Measurements from ENCODE around the gene BACH2. TPM values are rescaled to one million over a fixed set of nuclear protein-coding genes. Genes with fewer than 3 reads are reported as not detected.

BACH2 gene
- total and polyA plus RNA-seq, 9 of the 15 experiments (the other 6 are each of a cell fraction or from before 2014, with no cell fraction given): 0.06 to 3.1 (median 0.59) TPM

DNA sequence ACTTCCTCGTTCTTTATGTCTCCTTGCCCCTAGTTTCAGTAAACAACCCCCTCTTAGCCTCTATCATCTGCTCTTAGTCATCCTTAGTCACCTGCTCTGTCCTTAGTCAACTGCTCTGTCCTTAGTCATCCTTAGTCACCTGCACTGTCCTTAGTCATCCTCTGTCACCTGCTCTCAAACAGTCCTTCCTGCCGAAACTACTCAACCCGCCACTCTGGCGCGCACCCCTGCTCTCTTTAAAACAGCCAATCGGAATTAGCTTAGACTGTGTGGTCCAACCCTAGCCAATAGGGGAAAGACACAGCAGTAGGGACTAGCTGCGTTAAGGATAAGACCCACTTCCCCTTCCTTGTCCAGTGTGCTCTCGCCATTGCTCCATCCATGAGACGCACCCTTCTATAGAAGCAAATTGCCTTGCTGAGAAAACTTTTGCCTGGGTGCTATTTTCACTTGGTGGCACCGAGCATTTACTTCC, 73.9 kb downstream of the BACH2 start (continued):
- TF ChIP-seq, protein P1, sequence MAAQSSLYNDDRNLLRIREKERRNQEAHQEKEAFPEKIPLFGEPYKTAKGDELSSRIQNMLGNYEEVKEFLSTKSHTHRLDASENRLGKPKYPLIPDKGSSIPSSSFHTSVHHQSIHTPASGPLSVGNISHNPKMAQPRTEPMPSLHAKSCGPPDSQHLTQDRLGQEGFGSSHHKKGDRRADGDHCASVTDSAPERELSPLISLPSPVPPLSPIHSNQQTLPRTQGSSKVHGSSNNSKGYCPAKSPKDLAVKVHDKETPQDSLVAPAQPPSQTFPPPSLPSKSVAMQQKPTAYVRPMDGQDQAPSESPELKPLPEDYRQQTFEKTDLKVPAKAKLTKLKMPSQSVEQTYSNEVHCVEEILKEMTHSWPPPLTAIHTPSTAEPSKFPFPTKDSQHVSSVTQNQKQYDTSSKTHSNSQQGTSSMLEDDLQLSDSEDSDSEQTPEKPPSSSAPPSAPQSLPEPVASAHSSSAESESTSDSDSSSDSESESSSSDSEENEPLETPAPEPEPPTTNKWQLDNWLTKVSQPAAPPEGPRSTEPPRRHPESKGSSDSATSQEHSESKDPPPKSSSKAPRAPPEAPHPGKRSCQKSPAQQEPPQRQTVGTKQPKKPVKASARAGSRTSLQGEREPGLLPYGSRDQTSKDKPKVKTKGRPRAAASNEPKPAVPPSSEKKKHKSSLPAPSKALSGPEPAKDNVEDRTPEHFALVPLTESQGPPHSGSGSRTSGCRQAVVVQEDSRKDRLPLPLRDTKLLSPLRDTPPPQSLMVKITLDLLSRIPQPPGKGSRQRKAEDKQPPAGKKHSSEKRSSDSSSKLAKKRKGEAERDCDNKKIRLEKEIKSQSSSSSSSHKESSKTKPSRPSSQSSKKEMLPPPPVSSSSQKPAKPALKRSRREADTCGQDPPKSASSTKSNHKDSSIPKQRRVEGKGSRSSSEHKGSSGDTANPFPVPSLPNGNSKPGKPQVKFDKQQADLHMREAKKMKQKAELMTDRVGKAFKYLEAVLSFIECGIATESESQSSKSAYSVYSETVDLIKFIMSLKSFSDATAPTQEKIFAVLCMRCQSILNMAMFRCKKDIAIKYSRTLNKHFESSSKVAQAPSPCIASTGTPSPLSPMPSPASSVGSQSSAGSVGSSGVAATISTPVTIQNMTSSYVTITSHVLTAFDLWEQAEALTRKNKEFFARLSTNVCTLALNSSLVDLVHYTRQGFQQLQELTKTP (IDR thresholded peaks at IDR 0.05; ENCODE audit: low read depth in 1 of 2, partially characterized antibody in 2 of 2): peak in 1 of 2 experiments; percentile 81
- TF ChIP-seq DPF2 (IDR thresholded peaks at IDR 0.05) (peak; percentile 65), SMARCE1 (IDR thresholded peaks at IDR 0.05) (peak; percentile 73), SUPT5H (IDR thresholded peaks at IDR 0.05) (no peak), ZEB2 (IDR thresholded peaks at IDR 0.05) (peak; percentile 89), ZFPM2 (CRISPR knock-in tag; IDR thresholded peaks at IDR 0.05) (no peak), MTA2 (IDR thresholded peaks at IDR 0.05; ENCODE audit: low read depth) (no peak), GTF2A2 (tag; IDR thresholded peaks at IDR 0.05) (no peak), HDAC1 (IDR thresholded peaks at IDR 0.05) (0 out of 4 replicates have a peak, but pooled peaks of 1 of the 2 experiments have one; percentile 37), KDM1A (IDR thresholded peaks at IDR 0.05) (peak in 1 of 2 experiments; percentile 27; a peak in 1 of 4 replicates), JUN (IDR thresholded peaks at IDR 0.05; ENCODE audit: borderline replicate concordance, low read depth, low read length) (peak; percentile 88), JUN (CRISPR knock-in tag; IDR thresholded peaks at IDR 0.05; ENCODE audit: borderline replicate concordance) (no peak), ZKSCAN1 (IDR thresholded peaks at IDR 0.05; ENCODE audit: low read depth, low read length) (no peak), ZNF785 (CRISPR knock-in tag; IDR thresholded peaks at IDR 0.05) (no peak), NFE2 (IDR thresholded peaks at IDR 0.05; ENCODE audit: low read depth) (peak; percentile 50; the same call in 1 of the 2 replicates), RBM14 (IDR thresholded peaks at IDR 0.05; ENCODE audit: borderline replicate concordance, insufficient read depth, low read depth, low read length) (no peak), TOE1 (IDR thresholded peaks at IDR 0.05; ENCODE audit: borderline replicate concordance) (peak; percentile 79), TOE1 (CRISPR knock-in tag; IDR thresholded peaks at IDR 0.05; ENCODE audit: borderline replicate concordance, low read depth) (no peak), RCOR1 (IDR thresholded peaks at IDR 0.05; ENCODE audit: borderline replicate concordance in 1 of 2, low read depth in 2 of 2, low read length in 2 of 2) (no peak)
- TF ChIP-seq, protein P2, sequence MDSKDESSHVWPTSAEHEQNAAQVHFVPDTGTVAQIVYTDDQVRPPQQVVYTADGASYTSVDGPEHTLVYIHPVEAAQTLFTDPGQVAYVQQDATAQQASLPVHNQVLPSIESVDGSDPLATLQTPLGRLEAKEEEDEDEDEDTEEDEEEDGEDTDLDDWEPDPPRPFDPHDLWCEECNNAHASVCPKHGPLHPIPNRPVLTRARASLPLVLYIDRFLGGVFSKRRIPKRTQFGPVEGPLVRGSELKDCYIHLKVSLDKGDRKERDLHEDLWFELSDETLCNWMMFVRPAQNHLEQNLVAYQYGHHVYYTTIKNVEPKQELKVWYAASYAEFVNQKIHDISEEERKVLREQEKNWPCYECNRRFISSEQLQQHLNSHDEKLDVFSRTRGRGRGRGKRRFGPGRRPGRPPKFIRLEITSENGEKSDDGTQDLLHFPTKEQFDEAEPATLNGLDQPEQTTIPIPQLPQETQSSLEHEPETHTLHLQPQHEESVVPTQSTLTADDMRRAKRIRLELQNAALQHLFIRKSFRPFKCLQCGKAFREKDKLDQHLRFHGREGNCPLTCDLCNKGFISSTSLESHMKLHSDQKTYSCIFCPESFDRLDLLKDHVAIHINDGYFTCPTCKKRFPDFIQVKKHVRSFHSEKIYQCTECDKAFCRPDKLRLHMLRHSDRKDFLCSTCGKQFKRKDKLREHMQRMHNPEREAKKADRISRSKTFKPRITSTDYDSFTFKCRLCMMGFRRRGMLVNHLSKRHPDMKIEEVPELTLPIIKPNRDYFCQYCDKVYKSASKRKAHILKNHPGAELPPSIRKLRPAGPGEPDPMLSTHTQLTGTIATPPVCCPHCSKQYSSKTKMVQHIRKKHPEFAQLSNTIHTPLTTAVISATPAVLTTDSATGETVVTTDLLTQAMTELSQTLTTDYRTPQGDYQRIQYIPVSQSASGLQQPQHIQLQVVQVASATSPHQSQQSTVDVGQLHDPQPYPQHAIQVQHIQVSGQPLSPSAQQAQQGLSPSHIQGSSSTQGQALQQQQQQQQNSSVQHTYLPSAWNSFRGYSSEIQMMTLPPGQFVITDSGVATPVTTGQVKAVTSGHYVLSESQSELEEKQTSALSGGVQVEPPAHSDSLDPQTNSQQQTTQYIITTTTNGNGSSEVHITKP (IDR thresholded peaks at IDR 0.05; ENCODE audit: partially characterized antibody): no peak
- TF ChIP-seq, protein P3, sequence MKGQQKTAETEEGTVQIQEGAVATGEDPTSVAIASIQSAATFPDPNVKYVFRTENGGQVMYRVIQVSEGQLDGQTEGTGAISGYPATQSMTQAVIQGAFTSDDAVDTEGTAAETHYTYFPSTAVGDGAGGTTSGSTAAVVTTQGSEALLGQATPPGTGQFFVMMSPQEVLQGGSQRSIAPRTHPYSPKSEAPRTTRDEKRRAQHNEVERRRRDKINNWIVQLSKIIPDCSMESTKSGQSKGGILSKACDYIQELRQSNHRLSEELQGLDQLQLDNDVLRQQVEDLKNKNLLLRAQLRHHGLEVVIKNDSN (CRISPR knock-in tag; IDR thresholded peaks at IDR 0.05): peak; percentile 39; the same call in 1 of the 2 replicates

All from K562 (cell line).